DMS 273 (cell line): Measurements from ENCODE around the gene SSTR3.
"Not testable (repeated sequence)": the region's sequence is repeated elsewhere in the genome, so short reads cannot be mapped to it uniquely, and the experiment has no call there.

Source experiments
- DNase-seq: peaks from one replicate; lab custom pipeline; 2025; ENCODE audit not compliant: unreplicated experiment; lab: John Stamatoyannopoulos, UW

Gene SSTR3

GRCh38 chr22:37243402-37244113, 31.3 kb upstream of the SSTR3 start:
- DNase-seq, result no peak

- no peak for DNase-seq
Observed at GRCh38 chr22:37242395-37242918, 30.2 kb upstream of the SSTR3 start.

GRCh38 chr22:37241351-37242142, 29.3 kb upstream of the SSTR3 start:
- DNase-seq, result no peak

GRCh38 chr22:37240941-37241320, 28.7 kb upstream of the SSTR3 start:
- DNase-seq, result no peak

- DNase-seq, result no peak
Observed at GRCh38 chr22:37240240-37240940, 28.1 kb upstream of the SSTR3 start.

- no peak for DNase-seq
Observed at GRCh38 chr22:37239336-37240239, 27.3 kb upstream of the SSTR3 start.

GRCh38 chr22:37237371-37238268, 25.3 kb upstream of the SSTR3 start:
- DNase-seq, result no peak

GRCh38 chr22:37235897-37236607, 23.8 kb upstream of the SSTR3 start:
- no peak for DNase-seq

GRCh38 chr22:37234736-37235711, 22.7 kb upstream of the SSTR3 start:
- no peak for DNase-seq

- peak; percentile 26 for DNase-seq
Observed at GRCh38 chr22:37233751-37234631, 21.7 kb upstream of the SSTR3 start.

- not testable (repeated sequence) for DNase-seq
Observed at GRCh38 chr22:37233371-37233750, 21.1 kb upstream of the SSTR3 start.

GRCh38 chr22:37232140-37232998, 20.1 kb upstream of the SSTR3 start:
- no peak for DNase-seq

- DNase-seq, result no peak
Observed at GRCh38 chr22:37231406-37232139, 19.3 kb upstream of the SSTR3 start.

GRCh38 chr22:37230673-37231405, 18.6 kb upstream of the SSTR3 start:
- no peak for DNase-seq
